Measurements from ENCODE around the gene TNFAIP8L1.

Gene TNFAIP8L1

DNA sequence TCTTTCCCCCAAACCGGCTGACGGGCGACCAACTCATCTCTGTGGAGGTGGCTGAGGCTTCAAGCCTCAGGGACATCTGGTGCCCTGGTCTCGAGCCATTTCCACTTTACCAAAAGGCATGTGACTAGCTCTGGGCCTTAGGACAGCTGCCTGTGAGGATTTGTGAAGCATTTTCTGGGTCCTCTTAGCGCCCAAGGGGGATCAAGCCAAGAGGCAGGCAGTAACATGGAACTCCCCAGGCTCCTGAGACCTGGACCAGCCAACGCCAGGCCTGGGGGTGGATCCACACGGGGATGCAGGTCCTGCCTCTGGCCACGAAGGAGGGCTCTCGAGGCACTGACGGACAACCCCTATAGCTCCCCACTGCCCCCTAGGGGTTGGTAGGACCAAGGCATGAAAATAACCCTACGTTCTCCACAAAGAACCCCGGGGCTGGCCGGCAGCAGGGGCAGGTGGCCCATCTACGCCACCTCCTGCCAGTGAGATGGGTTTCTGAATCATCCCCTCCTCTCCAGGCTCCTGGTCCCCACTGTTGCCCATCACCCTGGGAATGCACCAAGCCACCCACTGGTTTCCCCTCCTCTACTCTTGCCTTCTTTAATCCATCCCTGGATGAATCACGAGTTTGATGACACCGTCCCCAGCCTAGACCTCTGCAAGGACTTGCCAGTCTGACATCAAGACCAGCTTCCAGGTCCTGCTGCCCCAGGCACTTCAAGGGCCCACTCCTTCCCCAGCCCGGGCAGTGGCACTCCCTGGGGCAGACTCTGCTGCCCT is 37.8 kb downstream of the TNFAIP8L1 start (continued):
- TF ChIP-seq, protein P1, sequence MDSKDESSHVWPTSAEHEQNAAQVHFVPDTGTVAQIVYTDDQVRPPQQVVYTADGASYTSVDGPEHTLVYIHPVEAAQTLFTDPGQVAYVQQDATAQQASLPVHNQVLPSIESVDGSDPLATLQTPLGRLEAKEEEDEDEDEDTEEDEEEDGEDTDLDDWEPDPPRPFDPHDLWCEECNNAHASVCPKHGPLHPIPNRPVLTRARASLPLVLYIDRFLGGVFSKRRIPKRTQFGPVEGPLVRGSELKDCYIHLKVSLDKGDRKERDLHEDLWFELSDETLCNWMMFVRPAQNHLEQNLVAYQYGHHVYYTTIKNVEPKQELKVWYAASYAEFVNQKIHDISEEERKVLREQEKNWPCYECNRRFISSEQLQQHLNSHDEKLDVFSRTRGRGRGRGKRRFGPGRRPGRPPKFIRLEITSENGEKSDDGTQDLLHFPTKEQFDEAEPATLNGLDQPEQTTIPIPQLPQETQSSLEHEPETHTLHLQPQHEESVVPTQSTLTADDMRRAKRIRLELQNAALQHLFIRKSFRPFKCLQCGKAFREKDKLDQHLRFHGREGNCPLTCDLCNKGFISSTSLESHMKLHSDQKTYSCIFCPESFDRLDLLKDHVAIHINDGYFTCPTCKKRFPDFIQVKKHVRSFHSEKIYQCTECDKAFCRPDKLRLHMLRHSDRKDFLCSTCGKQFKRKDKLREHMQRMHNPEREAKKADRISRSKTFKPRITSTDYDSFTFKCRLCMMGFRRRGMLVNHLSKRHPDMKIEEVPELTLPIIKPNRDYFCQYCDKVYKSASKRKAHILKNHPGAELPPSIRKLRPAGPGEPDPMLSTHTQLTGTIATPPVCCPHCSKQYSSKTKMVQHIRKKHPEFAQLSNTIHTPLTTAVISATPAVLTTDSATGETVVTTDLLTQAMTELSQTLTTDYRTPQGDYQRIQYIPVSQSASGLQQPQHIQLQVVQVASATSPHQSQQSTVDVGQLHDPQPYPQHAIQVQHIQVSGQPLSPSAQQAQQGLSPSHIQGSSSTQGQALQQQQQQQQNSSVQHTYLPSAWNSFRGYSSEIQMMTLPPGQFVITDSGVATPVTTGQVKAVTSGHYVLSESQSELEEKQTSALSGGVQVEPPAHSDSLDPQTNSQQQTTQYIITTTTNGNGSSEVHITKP (tag by site-specific recombination; IDR thresholded peaks at IDR 0.05) = 0 out of 2 replicates have a peak, but pooled peaks have one; percentile 41
- TF ChIP-seq, protein P2, sequence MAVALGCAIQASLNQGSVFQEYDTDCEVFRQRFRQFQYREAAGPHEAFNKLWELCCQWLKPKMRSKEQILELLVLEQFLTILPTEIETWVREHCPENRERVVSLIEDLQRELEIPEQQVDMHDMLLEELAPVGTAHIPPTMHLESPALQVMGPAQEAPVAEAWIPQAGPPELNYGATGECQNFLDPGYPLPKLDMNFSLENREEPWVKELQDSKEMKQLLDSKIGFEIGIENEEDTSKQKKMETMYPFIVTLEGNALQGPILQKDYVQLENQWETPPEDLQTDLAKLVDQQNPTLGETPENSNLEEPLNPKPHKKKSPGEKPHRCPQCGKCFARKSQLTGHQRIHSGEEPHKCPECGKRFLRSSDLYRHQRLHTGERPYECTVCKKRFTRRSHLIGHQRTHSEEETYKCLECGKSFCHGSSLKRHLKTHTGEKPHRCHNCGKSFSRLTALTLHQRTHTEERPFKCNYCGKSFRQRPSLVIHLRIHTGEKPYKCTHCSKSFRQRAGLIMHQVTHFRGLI (tag by site-specific recombination; IDR thresholded peaks at IDR 0.05) = no peak
- no peak for TF ChIP-seq ZNF529 (tag by site-specific recombination; IDR thresholded peaks at IDR 0.05; ENCODE audit: insufficient replicate concordance)
- no peak for TF ChIP-seq ZNF2 (tag by site-specific recombination; IDR thresholded peaks at IDR 0.05)
- TF ChIP-seq, protein P3, sequence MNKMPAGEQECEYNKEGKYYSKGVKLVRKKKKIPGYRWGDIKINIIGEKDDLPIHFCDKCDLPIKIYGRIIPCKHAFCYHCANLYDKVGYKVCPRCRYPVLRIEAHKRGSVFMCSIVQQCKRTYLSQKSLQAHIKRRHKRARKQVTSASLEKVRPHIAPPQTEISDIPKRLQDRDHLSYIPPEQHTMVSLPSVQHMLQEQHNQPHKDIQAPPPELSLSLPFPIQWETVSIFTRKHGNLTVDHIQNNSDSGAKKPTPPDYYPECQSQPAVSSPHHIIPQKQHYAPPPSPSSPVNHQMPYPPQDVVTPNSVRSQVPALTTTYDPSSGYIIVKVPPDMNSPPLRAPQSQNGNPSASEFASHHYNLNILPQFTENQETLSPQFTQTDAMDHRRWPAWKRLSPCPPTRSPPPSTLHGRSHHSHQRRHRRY (tag by site-specific recombination; IDR thresholded peaks at IDR 0.05) = no peak
- no peak for TF ChIP-seq SETDB1 (IDR thresholded peaks at IDR 0.05; ENCODE audit: insufficient read length, low read length)
- TF ChIP-seq ZSCAN16 (tag by site-specific recombination; IDR thresholded peaks at IDR 0.05) = no peak
- no peak for TF ChIP-seq OVOL3 (tag by site-specific recombination; IDR thresholded peaks at IDR 0.05)
- no peak for TF ChIP-seq SCRT2 (tag by site-specific recombination; IDR thresholded peaks at IDR 0.05)
- no peak for TF ChIP-seq ZNF184 (tag by site-specific recombination; IDR thresholded peaks at IDR 0.05)
- TF ChIP-seq, protein P4, sequence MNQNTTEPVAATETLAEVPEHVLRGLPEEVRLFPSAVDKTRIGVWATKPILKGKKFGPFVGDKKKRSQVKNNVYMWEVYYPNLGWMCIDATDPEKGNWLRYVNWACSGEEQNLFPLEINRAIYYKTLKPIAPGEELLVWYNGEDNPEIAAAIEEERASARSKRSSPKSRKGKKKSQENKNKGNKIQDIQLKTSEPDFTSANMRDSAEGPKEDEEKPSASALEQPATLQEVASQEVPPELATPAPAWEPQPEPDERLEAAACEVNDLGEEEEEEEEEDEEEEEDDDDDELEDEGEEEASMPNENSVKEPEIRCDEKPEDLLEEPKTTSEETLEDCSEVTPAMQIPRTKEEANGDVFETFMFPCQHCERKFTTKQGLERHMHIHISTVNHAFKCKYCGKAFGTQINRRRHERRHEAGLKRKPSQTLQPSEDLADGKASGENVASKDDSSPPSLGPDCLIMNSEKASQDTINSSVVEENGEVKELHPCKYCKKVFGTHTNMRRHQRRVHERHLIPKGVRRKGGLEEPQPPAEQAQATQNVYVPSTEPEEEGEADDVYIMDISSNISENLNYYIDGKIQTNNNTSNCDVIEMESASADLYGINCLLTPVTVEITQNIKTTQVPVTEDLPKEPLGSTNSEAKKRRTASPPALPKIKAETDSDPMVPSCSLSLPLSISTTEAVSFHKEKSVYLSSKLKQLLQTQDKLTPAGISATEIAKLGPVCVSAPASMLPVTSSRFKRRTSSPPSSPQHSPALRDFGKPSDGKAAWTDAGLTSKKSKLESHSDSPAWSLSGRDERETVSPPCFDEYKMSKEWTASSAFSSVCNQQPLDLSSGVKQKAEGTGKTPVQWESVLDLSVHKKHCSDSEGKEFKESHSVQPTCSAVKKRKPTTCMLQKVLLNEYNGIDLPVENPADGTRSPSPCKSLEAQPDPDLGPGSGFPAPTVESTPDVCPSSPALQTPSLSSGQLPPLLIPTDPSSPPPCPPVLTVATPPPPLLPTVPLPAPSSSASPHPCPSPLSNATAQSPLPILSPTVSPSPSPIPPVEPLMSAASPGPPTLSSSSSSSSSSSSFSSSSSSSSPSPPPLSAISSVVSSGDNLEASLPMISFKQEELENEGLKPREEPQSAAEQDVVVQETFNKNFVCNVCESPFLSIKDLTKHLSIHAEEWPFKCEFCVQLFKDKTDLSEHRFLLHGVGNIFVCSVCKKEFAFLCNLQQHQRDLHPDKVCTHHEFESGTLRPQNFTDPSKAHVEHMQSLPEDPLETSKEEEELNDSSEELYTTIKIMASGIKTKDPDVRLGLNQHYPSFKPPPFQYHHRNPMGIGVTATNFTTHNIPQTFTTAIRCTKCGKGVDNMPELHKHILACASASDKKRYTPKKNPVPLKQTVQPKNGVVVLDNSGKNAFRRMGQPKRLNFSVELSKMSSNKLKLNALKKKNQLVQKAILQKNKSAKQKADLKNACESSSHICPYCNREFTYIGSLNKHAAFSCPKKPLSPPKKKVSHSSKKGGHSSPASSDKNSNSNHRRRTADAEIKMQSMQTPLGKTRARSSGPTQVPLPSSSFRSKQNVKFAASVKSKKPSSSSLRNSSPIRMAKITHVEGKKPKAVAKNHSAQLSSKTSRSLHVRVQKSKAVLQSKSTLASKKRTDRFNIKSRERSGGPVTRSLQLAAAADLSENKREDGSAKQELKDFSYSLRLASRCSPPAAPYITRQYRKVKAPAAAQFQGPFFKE (tag by site-specific recombination; IDR thresholded peaks at IDR 0.05; ENCODE audit: borderline replicate concordance) = no peak
- no peak for TF ChIP-seq ZNF155 (tag by site-specific recombination; IDR thresholded peaks at IDR 0.05)
- no peak for TF ChIP-seq KLF1 (tag by site-specific recombination; IDR thresholded peaks at IDR 0.05)
- no peak for TF ChIP-seq MEIS1 (CRISPR knock-in tag; IDR thresholded peaks at IDR 0.05; ENCODE audit: borderline replicate concordance)
- TF ChIP-seq ZFP3 (tag by site-specific recombination; IDR thresholded peaks at IDR 0.05; ENCODE audit: low read depth) = no peak
- 0 out of 2 replicates have a peak, but pooled peaks have one; percentile 5 for TF ChIP-seq GLIS1 (tag by site-specific recombination; IDR thresholded peaks at IDR 0.05)
- no peak for TF ChIP-seq ZNF354C (tag by site-specific recombination; IDR thresholded peaks at IDR 0.05; ENCODE audit: borderline replicate concordance, low read depth)

Data from HEK293 (cell line).